Activated T-cell treated with anti-CD3 and anti-CD28 coated beads, Interleukin-2, amount 50 U/mL, for 1 hour (primary cell): ENCODE measurements around the gene RAB1B.
"Not testable (repeated sequence)": the region's sequence is repeated elsewhere in the genome, so short reads cannot be mapped to it uniquely, and the experiment has no call there.

Experiments
- DNase-seq: peaks from one replicate; pipeline ENCODE4 v3.0.0-alpha.2; 2020

Gene RAB1B

DNA sequence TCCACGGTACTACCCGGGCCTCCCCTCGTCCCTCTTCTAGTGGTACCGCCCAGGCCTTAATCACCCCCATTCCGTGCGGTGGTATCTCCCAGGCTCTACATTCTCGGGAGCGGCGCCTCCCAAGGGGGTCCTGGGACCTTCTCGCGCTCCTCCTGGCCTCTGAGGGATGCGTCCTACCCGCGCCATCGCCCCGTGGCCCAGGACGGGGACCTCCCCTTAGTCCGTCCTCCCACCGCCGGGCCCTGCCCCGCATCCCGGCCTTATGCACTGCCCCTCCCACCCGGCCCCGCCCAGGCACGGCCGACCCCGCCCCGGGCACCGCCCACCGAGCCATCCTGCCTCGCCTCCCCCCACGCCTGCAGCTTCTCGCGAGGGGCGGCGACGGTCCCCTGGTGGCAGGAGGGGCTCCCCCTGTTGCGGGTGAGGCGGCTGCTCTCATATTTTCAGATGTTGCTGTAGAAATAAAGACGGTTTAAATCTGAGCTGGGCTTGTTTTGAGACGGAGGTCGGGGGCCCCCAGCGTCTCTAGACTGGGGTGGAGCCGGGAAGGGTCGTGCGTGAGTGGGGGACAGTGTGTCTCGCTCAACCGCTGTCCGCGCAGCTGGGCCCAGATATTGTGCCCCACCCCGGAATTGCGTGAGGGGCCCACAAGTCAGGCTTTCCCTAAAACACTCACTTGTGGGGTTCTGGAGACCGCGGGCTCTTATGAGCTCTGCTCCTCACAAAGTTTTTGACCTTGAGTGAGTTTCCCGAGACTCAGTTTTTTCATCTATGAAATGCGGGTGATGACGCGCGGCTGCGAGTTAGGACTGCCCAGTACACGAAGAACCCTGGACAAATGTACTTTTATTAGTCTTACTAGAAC lies 828 bp upstream of the RAB1B start:
- DNase-seq = peak; percentile 85

DNA sequence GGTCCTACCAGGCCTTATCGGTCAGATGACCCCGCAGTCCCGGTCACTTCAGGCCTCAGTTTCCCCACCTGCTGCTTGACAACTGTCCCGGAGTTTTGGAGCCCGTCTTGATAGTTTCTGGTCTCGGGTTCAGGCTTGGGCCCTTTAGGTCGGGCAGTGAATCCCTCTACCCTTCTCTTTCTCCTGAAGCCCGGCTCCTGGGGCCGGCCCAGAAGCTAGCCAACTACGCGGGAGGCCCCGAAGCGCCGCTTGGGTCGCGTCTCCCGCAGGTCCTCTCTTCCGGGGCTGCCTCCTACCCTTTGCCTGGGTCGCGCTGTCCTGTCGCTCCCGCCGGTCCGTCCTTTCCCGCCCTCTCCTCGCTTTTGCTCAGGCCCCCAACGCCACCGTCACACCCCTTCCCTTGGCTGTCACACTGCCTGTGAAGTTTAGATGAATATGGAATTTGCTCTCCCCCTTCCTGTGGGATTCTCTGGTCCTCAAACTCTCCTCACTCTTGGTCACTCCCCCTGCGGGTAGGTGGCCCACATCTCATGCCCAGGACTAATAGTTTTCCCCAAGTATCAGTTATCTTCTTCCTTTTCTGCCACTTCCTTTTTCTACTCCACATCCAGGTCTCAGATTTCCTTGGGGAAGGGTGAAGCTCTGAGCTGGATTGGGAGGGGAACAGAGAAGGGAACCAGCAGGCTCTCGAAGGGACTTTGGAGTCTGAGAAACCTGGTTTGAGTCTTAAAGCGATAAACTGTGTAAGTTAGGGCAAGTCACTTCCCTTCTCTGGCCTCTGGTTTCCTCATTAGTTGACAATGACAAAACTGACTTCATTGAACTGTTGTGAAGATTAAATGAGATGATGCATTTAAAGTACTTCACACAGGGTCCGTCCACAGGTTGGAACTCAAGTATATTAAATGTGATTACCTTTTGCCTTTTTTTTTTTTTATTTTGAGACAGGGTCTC lies 790 bp downstream of the RAB1B start:
- DNase-seq = no peak

DNA sequence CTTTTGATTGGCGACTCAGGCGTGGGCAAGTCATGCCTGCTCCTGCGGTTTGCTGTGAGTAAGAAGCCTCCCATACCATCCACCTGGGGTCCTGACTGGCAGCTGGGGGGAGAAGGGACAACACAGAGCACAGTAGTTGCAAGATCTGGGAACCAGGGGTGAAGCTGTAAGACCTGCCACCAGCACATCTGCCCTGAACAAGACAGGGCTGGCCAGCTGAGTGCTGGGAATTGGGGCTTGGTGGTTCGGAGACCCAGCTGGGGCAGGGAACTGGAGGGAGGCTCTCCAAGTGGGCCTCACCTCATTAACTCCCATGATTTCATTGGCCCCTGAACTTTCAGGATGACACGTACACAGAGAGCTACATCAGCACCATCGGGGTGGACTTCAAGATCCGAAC lies 3.4 kb downstream of the RAB1B start:
- DNase-seq = no peak

DNA sequence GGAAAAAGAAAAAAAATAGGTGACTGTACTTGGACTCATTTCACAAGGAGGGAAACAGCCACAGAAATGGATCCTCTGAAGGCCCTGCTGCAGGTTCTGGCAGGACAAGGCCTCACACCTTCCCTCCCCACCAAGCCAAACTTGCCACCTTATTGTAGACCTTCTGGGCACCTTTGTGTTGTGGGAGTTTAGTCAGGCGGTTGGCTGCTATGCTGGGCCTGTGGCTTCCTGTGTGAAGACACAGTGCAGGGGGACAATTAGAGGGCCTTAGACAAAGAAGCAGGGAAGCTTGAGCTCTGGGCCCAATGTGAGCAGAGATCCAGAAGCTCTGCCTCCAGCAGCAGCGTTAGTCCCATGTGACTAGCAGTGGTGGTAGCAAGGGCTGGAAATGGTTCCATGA lies 4.2 kb downstream of the RAB1B start:
- no peak for DNase-seq

DNA sequence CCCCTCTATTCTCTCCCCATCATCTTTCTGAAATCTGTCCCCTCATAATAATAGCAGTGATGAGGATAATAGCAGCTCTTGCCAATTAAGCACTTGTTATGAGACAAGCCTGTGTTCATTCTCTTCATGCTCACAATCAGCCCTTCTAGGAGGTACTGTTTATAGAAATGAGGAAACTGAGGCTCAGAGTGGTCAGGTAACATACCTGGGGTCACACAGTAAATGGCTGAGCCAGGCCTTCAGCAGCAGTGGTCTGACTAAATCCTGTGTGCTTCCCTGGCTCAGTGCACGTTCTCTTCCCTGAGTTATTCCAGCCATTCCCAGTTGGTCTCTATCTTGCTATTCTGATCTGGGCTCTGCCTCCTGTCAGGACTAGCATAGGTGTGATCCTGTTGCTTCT lies 5.8 kb downstream of the RAB1B start:
- no peak for DNase-seq

DNA sequence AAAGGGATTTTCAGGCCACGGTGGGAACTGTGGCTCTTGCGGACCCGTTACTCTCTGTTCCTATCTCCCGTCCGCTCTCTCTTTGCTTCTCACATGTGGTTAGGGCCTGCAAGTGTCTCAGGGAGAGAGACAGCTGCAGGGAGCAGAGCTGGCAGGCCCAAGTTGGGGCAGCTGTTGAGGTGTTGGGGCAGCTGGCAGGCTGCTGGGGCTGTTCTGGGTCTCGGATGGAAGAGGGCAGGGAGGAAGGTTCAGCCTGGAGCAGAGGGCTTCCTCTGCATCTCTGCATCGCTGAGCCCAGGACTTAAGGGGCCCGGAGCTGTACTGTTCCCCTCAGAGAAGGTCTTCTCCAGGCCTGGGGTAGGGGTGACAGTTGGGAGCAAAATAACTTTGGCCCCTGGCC lies 7.0 kb downstream of the RAB1B start:
- DNase-seq = no peak

DNA sequence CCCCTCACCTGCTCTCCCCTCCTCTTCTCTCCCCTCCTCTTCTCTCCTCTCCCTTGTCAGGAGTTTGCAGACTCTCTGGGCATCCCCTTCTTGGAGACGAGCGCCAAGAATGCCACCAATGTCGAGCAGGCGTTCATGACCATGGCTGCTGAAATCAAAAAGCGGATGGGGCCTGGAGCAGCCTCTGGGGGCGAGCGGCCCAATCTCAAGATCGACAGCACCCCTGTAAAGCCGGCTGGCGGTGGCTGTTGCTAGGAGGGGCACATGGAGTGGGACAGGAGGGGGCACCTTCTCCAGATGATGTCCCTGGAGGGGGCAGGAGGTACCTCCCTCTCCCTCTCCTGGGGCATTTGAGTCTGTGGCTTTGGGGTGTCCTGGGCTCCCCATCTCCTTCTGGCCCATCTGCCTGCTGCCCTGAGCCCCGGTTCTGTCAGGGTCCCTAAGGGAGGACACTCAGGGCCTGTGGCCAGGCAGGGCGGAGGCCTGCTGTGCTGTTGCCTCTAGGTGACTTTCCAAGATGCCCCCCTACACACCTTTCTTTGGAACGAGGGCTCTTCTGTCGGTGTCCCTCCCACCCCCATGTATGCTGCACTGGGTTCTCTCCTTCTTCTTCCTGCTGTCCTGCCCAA lies 7.7 kb downstream of the RAB1B start:
- no peak for DNase-seq

DNA sequence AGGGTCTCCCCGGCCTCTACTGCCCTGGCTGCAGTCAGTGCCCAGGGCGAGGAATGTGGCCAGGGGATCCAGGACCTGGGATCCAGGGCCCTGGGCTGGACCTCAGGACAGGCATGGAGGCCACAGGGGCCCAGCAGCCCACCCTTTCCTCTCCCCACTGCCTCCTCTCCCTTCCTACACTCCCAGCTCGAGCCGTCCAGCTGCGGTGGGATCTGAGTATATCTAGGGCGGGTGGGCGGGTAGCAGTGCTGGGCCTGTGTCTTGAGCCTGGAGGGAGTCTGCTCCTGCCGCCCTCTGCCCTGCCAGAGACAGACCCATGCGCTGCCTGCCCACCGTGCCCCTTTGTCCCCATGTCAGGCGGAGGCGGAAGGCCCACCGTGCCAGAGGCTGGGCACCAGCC lies 8.2 kb downstream of the RAB1B start:
- not testable (repeated sequence) for DNase-seq

DNA sequence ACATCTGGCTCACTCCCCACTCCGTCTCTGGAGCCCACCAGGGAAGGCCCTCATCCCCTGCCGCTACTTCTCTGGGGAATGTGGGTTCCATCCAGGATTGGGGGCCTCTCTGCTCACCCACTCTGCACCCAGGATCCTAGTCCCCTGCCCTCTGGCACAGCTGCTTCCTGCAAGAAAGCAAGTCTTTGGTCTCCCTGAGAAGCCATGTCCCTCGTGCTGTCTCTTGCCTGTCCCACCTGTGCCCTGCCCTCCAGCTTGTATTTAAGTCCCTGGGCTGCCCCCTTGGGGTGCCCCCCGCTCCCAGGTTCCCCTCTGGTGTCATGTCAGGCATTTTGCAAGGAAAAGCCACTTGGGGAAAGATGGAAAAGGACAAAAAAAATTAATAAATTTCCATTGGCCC lies 8.6 kb downstream of the RAB1B start:
- not testable (repeated sequence) for DNase-seq

DNA sequence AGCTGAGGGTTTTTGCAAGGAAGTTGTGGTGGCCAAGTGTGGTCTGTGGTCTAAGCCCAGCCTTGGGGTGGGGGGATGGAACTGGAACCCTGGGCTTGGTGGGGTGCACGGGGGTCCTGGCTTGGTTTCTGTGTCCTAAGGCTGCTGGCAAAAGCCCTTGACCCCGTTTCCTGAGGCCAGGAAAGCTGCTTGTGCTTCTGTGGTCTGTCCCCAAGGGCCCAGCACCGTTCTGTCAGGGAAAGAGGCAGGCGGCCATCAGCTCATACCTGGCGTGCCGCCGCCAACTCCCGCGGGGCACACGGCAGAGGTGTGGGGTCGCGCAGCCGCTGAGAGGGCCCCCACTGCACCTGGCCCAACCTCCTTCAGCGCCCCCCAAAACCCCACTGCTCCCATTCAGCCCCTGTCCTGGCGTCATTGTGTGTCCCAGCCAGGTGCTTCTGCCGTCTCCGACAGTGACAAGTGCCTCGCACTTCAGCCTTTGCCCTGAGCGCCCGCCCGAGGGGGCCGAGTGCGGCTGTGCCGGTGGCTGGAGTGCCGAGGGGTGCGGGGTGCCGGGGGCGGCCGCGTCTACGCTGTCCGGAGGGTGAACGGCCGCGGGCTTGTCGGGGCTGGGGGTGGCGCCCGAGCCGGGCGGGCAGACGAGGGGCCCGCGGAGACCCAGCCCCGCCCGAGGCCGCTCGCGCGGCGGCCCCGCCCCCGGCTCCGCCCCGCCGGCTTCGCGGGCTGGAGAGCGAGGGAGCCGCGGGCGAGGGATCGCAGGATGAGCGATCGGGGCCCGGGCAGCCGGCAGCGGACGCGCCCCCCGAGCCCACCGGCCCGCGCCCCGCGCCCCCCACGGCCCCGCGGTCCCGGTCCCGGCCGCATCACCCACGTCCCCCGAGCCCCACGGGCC lies 9.3 kb downstream of the RAB1B start, which contains the start of gene CNIH2:
TSS of gene CNIH2 (plus strand) at position 705 of the 892 bp plus-strand sequence. CDS start 282 bp downstream, outside the sequence.
- DNase-seq = peak; percentile 74

DNA sequence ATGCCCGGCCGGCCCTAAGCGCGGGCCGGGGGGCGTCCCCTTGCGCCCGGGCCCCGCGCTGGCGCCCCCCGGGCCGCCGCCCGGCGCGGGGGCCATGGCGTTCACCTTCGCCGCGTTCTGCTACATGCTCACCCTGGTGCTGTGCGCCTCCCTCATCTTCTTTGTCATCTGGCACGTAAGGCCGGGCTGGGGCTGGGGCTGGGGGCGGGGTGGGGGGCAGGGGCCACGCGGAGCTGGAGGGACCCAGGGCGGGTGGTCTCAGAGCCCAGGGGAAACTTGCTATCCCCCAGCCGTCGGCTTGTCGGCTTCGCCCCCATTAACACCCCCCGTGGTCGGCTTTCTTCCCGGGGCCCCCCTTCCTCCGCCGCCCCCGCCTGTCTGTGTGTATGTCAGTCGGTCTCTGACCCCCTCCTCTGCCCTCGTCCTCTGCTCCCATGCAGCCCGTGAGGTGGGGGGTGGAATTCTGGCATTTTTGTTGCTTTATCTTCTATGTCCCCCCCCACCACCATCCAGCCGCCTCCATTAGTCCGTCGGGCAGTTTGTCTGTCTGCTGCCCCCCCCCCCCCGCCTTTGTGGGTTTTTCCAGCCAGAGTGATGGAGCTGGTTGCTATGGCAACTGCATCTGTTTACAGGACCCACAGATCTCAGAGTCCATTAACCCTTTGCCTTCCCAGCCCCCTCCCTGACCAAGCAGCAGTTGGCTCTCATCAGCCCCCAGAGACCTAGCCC lies 10.1 kb downstream of the RAB1B start:
- peak; percentile 45 for DNase-seq

DNA sequence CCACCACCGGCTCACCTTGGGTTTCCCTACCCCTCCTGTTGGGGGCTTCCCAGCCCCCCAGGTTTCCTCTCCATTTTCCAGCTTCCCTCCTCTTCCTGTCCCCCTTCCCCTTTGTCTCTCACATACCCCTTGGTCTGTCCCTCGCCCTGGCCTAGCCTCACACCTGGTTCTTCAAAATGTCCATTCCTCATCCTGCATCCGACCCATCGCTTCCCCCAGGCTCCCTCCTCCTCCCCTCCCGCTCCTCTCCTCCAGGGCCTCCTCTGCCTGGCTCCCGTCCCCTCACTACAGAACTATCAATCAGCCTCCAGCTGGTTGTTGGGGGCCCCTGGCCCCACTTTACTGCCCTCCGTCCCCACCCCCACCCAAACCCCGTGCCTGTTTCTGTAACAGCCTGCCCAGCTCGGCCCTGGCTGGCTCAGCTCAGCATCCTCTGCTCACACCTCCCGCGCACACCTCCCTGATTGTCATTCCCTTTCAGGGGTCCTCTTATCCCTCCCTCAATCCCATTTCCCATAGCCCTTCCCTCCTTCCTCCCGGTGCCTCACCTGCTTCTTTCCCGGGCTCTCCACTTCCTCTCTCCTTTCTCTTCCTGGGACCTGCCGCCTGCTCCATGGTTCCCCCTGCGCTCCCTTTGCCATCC lies 10.8 kb downstream of the RAB1B start:
- no peak for DNase-seq

DNA sequence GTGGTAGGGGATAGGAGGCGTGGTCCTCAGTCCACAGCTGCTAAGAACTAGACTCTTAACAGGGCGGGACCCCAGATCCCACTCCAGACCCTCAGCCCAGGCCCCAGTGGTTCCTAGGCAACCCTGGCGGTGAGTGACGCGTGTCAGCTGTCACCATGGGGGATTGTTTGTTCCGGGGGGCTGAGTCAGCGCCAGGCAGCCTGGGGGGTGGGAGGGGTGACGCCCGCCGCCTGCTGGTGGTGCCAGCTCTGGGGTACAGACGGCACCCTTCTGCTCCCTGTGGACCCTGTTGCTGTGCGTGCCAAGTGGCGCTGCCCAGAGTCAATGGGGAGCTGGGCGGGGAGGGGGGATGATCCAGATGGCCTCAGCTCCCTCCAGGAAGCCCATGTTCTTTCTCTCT lies 12.0 kb downstream of the RAB1B start:
- no peak for DNase-seq

DNA sequence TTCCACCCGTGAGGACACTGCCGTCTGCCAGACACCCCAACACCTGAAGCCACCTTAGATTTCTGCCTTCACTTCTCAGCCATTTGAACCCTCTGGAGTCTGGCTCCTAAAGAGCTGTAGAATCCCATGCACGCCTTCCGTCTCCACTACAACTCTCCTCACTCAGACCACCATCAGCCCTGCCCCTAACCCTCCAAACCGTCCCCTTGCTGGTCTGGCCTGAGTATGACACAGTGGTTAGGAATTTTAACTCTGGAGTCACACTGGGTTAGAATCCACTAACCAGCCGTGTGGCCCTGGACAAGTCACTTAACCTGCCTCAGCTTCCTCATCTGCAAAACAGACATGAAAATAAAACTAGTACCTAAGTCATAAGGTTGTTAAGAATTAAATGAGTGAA lies 12.6 kb downstream of the RAB1B start:
- DNase-seq = no peak

DNA sequence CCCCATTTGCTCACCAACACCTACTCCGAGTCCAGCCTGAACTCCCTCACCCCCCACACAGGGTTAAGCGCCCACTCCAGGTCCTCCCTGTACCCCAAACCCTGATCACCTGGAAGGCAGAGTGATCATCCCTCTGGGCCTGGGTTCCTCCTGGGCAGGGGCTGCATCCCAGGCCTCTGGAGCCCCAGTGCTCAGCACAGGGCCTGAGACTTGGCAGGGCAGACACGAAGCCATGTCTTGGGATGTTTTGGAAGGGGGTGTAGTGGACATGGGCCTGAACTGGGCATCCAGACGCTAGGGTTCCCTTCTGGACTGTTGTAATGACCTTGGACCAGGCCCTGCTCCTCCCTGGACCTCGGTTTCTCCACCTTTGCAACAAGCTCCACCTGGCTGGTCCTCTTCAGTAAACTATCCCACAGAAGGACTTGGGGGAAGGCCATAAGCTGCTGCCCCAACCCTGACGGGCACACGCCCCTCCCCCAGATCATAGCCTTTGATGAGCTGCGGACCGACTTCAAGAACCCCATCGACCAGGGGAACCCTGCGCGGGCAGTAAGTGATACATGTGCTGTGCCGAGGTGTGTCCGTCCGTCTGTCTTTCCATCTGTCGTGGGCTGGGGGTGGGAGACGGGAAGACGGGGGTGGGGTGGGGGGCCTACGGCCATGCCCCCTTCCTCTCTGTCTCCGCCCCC lies 13.5 kb downstream of the RAB1B start:
- DNase-seq = no peak

DNA sequence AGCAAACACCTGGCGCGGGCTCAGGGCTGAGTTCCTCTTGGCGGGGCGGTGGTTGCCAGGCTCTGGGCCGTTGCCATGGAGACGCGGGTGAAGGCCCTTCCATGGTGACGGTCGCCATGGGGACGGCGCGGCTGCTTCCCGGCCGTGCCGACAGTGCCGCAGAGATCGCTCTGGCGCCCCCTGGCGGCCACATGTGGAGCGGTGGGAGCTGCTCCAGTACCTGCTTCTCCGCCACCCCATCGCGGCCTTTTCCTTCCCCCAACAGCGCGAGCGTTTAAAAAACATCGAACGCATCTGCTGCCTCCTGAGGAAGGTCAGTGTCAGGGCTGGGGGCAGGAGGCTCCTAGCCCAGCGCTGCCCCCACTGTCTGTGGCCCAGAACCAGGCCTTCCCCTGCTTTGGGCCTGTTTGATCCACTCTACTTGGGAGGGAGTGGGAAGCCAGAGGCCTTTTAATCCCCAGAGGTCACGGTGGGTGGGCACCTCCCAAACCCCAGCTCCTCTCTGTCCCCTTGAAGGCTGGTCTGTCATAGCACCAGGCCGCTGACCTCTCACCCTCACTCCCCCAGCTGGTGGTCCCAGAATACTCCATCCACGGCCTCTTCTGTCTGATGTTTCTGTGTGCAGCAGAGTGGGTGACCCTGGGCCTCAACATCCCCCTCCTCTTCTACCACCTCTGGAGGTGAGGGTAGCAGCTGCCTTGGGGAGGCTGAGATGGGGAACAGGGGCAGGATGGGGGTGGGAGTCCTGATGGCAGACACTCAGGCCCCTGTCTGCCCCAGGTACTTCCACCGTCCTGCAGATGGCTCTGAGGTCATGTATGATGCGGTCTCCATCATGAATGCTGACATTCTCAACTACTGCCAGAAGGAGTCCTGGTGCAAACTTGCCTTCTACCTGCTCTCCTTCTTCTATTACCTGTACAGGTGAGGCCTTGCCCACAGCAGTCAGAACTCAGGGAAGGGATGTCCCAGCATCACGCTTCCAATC lies 14.3 kb downstream of the RAB1B start:
- peak; percentile 99 for DNase-seq

DNA sequence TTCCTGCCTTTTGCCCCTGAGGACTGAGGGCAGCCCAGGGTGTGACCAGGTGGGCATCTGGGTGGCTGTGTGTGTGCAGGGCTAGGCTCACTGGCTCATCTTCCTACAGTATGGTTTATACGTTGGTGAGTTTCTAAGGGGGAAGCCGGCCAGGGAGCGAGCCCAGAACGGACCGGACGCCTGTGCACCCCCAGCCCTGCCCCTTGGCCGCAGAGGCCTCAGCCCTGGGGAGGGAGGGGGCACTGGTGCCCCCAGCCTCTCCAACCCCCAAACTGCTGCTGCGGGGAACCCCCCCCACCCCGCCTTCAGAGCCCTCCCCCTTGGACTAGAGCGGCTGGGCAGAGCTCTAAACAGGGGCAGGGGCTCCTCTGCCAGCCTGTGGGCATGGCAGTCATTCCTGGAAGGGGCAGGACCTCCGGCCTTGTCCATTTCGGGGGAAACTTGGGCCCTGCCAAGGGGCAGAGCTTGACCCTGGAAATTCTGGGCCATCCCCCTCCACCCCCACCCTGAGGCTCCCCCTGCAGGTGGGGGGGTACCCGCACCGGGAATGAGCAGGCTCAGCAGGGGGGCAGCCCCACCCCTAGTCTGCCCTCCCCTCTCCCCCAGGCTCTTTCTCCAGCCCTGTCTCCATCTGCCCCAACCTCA lies 15.1 kb downstream of the RAB1B start:
- no peak for DNase-seq

DNA sequence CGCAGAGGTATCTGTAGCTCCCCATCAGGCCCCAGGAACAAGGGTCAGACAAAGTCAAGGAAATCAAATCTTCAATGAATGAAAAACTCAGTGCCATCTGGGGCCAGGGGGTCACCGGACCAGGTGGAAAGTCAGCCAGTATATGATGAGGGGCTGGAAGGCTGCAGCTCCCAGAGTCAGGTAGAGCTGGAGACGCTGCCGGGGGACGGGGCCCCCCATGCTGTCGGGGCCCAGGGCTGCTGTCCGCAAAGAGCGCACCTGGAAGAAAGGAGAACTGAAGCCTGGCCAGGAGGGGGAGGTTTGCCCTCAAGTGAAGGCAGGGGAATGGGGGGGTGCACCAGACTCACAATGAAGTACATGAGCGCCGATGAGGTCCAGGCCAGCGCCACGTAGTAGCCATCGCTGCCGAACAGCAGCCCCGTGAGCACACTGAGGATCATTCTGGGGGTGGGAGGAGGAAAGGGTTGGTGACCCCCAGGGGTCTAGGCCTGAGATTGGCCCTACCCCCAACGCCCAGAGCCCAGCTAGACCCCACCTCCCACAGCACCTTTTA lies 16.2 kb downstream of the RAB1B start:
- DNase-seq = no peak
